Activated CD4-positive, alpha-beta T cell treated with anti-CD3 and anti-CD28 coated beads for 4 hours (primary cell): Measurements from ENCODE around the gene ARHGDIG.
A peak's percentile ranks its signal among the peaks of the same experiment; 100 is the strongest.
"Not testable (repeated sequence)": the region's sequence is repeated elsewhere in the genome, so short reads cannot be mapped to it uniquely, and the experiment has no call there.

ENCODE experiments used
- DNase-seq, 2 donors: peaks; one replicate each; pipeline ENCODE4 v3.0.0-alpha.2; 2020

The ARHGDIG gene

GRCh38 chr16:301950-302349 lies 21.6 kb downstream of the ARHGDIG start:
- no peak for DNase-seq

GRCh38 chr16:303760-304505 lies 23.5 kb downstream of the ARHGDIG start:
- no peak for DNase-seq

GRCh38 chr16:305916-306626 lies 25.7 kb downstream of the ARHGDIG start:
- DNase-seq = no peak

- DNase-seq = no peak
Measured at GRCh38 chr16:306911-307370, 26.6 kb downstream of the ARHGDIG start.

GRCh38 chr16:307691-308312 lies 27.4 kb downstream of the ARHGDIG start:
- no peak for DNase-seq

GRCh38 chr16:309476-309875 lies 29.1 kb downstream of the ARHGDIG start:
- no peak for DNase-seq

- DNase-seq = no peak
Measured at GRCh38 chr16:311725-312124, 31.3 kb downstream of the ARHGDIG start.

- DNase-seq = no peak
Measured at GRCh38 chr16:314351-314750, 34.0 kb downstream of the ARHGDIG start.

GRCh38 chr16:314795-315299 lies 34.5 kb downstream of the ARHGDIG start:
- no peak for DNase-seq

GRCh38 chr16:316741-317464 lies 36.5 kb downstream of the ARHGDIG start:
- DNase-seq = no peak

GRCh38 chr16:317583-317982 lies 37.2 kb downstream of the ARHGDIG start:
- DNase-seq = no peak

GRCh38 chr16:318628-319027 lies 38.2 kb downstream of the ARHGDIG start:
- no peak for DNase-seq

- DNase-seq = no peak
Measured at GRCh38 chr16:320206-320605, 39.8 kb downstream of the ARHGDIG start.

- no peak for DNase-seq
Measured at GRCh38 chr16:321532-321931, 41.1 kb downstream of the ARHGDIG start.

GRCh38 chr16:322476-323143 lies 42.2 kb downstream of the ARHGDIG start:
- no peak for DNase-seq

- no peak for DNase-seq
Measured at GRCh38 chr16:324201-324450, 43.7 kb downstream of the ARHGDIG start.

GRCh38 chr16:324451-325334 lies 44.3 kb downstream of the ARHGDIG start:
- peak; percentile 47 to 53 for DNase-seq

GRCh38 chr16:325375-326145 lies 45.2 kb downstream of the ARHGDIG start:
- DNase-seq = no peak

- DNase-seq = no peak
Measured at GRCh38 chr16:330741-331140, 50.4 kb downstream of the ARHGDIG start.

- not testable (repeated sequence) for DNase-seq
Measured at GRCh38 chr16:331181-331814, 50.9 kb downstream of the ARHGDIG start.
